Neural crest cell (in vitro differentiated cells): ENCODE results near the gene FOXP1. TPM values are rescaled to one million over a fixed set of nuclear protein-coding genes. Genes with fewer than 3 reads are reported as not detected.

Experiments
- DNase-seq: peaks from one replicate; pipeline ENCODE4 v3.0.0; 2021; ENCODE audit warnings: low read depth, mixed read lengths, low spot score
- H3K27ac Mint-ChIP-seq: one replicate; pipeline ENCODE4 v1.8.0; 2021; ENCODE audit warnings: mild to moderate bottlenecking, mixed read lengths; ENCODE audit not compliant: unreplicated experiment
- H3K27me3 Mint-ChIP-seq: 2 replicates; pipeline ENCODE4 v1.8.0; 2021; ENCODE audit warnings: low read depth, mild to moderate bottlenecking, mixed read lengths
- H3K36me3 Mint-ChIP-seq: 2 replicates; pipeline ENCODE4 v1.8.0; 2021; ENCODE audit warnings: low read depth, mild to moderate bottlenecking, mixed read lengths
- H3K4me1 Mint-ChIP-seq: 2 replicates; pipeline ENCODE4 v1.8.0; 2021; ENCODE audit warnings: mixed read lengths
- H3K4me3 Mint-ChIP-seq: one replicate; pipeline ENCODE4 v1.8.0; 2021; ENCODE audit warnings: mild to moderate bottlenecking, mixed read lengths
- H3K9me3 Mint-ChIP-seq: 2 replicates; pipeline ENCODE4 v1.8.0; 2021; ENCODE audit warnings: mixed read lengths
- total RNA-seq: library from RNA; stranded (reverse); gene quantifications from 2 replicates; pipeline ENCODE4 v1.2.1, GENCODE V29; 2021
- TF ChIP-seq, protein P1 (sequence below): fragments of 200-600 bp; sonication (generic); conservative IDR thresholded peaks from 2 replicates; pipeline ENCODE4 v1.5.0; 2021; ENCODE audit warnings: antibody characterized with exemption, mild to moderate bottlenecking

FOXP1 gene
- total RNA-seq, 1 donor from 2014 or later, result 22.8 TPM

DNA sequence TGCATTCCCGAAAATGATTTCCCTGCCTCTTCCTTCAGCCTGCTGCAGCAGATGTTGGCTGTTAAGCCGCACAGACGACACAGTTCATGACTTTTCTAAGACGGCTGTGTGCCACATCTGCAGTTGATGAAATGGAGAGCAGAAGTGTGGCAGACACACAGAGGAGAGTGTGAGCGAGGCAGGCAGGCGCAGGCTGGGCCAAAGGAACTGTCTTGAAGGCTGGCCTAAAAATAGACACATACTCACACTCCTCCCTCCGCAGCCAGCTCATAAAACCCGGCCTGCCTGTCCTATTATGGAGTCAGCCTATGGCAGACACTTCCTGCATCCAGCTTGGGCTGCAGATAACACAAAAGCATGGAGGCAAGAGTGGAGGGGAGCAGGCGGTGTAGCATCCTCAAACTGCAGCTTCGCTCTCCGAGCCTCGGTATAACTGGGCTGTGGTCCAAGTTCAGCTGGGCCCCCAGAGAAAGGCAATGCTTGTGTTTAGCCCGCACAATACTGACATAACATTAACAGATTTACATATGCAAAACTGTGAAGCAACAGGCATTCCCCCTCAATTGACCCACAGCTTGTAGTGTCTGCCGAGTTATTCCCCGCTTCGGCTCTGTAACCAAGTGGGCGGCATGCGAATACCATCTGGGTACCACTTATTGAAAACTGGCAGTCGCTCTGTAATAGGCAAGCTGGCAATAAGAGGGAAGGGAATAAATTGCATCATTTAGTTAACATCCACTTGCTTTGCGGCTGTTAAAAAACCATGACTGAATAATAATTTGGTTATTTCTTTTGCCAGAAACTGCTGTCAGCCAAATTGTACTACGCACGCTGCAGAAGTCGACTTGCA, 40.8 kb downstream of the FOXP1 start:
- Mint-ChIP-seq H3K36me3 (no peaks in the 10 kb centered on the region), H3K9me3 (no peaks in the 10 kb centered on the region), H3K4me3 (no peak overlapping the region), H3K27me3 (no peaks in the 10 kb centered on the region), H3K27ac (peak overlapping the region; percentile 88), H3K4me1 (peaks cover 20% of the 10 kb centered on the region)
- peak; percentile 23 for DNase-seq
- TF ChIP-seq, protein P1, sequence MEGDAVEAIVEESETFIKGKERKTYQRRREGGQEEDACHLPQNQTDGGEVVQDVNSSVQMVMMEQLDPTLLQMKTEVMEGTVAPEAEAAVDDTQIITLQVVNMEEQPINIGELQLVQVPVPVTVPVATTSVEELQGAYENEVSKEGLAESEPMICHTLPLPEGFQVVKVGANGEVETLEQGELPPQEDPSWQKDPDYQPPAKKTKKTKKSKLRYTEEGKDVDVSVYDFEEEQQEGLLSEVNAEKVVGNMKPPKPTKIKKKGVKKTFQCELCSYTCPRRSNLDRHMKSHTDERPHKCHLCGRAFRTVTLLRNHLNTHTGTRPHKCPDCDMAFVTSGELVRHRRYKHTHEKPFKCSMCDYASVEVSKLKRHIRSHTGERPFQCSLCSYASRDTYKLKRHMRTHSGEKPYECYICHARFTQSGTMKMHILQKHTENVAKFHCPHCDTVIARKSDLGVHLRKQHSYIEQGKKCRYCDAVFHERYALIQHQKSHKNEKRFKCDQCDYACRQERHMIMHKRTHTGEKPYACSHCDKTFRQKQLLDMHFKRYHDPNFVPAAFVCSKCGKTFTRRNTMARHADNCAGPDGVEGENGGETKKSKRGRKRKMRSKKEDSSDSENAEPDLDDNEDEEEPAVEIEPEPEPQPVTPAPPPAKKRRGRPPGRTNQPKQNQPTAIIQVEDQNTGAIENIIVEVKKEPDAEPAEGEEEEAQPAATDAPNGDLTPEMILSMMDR, result no peak

GRCh38 chr3:71541313-71541712, 42.2 kb downstream of the FOXP1 start:
- H3K4me1 Mint-ChIP-seq, result peaks cover 22% of the 10 kb centered on the region
- H3K27me3 Mint-ChIP-seq, result no peaks in the 10 kb centered on the region
- H3K27ac Mint-ChIP-seq, result no peak overlapping the region
- H3K4me3 Mint-ChIP-seq, result no peak overlapping the region
- H3K36me3 Mint-ChIP-seq, result no peaks in the 10 kb centered on the region
- TF ChIP-seq, protein P1, result no peak
- H3K9me3 Mint-ChIP-seq, result no peaks in the 10 kb centered on the region
- DNase-seq, result no peak

DNA sequence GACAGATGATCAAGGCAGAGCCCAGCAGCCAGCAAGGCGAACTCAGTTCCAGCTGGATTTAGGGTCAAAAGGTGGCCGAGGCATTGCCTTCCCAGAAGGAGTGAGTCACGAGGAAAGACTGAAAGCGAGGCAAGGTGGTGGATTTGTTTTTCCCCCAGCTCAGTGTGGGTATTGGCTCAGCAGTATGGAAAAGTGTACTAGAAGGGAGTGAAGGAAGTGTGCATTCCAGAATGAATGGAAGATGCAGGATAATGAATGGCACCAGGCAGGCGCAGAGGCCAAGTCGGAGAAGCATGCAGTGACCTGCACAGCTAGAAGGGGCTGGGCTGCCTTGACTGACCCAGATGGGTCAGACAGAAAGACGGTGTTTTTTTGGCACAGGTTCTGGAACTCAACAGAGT, 46.3 kb downstream of the FOXP1 start:
- no peaks in the 10 kb centered on the region for H3K36me3 Mint-ChIP-seq
- no peak for DNase-seq
- H3K27me3 Mint-ChIP-seq, result no peaks in the 10 kb centered on the region
- H3K4me1 Mint-ChIP-seq, result peaks cover 22% of the 10 kb centered on the region
- no peak overlapping the region for H3K4me3 Mint-ChIP-seq
- TF ChIP-seq, protein P1, result no peak
- no peaks in the 10 kb centered on the region for H3K9me3 Mint-ChIP-seq
- no peak overlapping the region for H3K27ac Mint-ChIP-seq

GRCh38 chr3:71536376-71536965, 47.1 kb downstream of the FOXP1 start:
- Mint-ChIP-seq H3K27me3 (no peaks in the 10 kb centered on the region), H3K9me3 (no peaks in the 10 kb centered on the region), H3K27ac (peak overlapping the region; percentile 38), H3K36me3 (no peaks in the 10 kb centered on the region), H3K4me1 (peaks cover 16% of the 10 kb centered on the region), H3K4me3 (no peak overlapping the region)
- no peak for DNase-seq
- TF ChIP-seq, protein P1, result no peak

DNA sequence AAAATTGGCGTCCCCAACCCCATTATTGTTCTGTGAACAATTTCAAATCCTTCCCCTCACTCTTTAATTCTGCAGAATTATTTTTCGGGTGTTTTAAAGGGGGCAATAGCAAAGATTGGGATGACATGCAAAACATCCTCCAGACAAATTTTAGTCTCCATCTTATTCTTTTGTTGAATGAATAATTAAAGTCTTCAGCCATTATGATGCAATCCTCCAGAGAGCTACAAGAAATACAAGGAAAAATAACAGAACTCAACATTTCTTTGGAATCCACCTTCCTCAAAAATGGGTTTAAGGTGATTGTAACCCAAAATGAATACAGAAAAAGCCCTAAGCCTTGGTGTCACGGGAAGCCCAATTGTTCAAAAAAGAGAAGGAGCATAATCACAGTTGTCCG, 49.9 kb downstream of the FOXP1 start:
- Mint-ChIP-seq H3K27me3 (no peaks in the 10 kb centered on the region), H3K36me3 (no peaks in the 10 kb centered on the region), H3K9me3 (no peaks in the 10 kb centered on the region), H3K4me1 (peaks cover 33% of the 10 kb centered on the region), H3K27ac (no peak overlapping the region), H3K4me3 (no peak overlapping the region)
- no peak for DNase-seq
- TF ChIP-seq, protein P1, result no peak
